Stromal cell of bone marrow (primary cell): ENCODE results near the gene CYP11A1.
A peak's percentile ranks its signal among the peaks of the same experiment; 100 is the strongest.

Source experiments
- DNase-seq: peaks from one replicate; pipeline ENCODE4 v3.0.0-alpha.2; 2012; ENCODE audit warnings: low read depth

The CYP11A1 gene

DNA sequence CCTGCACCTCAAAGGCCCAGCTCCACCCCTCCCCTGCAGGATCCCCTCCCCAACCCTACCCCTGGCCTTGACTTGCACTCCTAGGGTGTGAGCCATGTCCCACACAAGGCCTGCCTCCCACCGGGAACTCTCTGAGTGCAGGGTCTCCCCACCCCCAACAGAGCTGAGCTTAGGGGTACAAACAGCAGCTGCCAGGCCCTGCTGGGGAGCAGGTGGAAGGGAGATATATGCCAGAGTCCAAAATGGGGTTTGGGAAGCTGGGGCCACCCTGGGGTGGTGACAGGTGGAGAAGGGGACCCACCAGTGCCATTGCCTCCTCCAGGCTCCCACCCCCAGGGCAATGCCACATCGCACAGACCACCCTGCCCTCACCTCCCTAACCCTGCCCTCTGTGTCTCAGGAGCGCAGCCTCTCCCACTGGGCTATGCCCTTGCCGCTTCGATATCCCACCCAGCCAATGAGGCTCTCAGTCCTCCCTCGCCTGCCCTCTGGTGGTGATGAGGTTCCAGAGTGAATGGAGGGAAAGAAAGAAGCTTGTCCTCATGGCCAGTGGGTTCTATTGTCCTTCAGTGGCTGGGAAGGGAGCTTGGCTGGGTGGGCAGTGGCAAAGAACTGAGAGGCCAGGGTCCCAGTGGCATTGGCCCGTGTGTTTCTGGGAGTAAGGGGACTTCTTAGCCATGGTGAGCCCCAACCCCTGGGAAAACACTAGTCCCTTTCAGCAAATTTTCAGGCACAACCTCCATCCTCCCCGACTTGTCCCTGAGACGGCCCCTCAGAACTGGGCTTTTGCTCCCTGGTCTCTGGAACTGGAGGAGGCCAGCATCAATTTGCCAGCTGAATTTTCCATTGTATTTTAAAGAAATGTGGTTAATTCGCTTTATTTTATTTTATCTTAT is 46.8 kb downstream of the CYP11A1 start:
- DNase-seq: peak; percentile 32

- DNase-seq: no peak
Measured at GRCh38 chr15:74319596-74320351, 47.7 kb downstream of the CYP11A1 start.

DNA sequence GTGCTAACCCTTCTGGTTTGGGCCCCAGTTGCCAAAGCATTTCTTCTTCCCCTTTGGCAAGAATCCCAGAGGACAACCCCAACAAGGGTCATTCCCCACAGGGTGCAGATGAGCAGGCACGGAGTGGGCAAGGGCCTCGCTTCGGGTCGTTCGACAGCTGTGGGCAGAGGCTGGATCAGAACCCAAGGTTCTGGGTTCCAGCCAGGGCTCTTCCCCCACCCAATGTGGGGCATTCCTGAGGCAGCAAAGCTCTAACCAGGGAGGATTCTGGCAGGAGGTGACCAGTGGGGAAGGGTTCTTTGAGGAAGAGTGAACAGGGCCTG is 48.3 kb downstream of the CYP11A1 start:
- DNase-seq: no peak

GRCh38 chr15:74318376-74319137 is 48.9 kb downstream of the CYP11A1 start:
- no peak for DNase-seq

DNA sequence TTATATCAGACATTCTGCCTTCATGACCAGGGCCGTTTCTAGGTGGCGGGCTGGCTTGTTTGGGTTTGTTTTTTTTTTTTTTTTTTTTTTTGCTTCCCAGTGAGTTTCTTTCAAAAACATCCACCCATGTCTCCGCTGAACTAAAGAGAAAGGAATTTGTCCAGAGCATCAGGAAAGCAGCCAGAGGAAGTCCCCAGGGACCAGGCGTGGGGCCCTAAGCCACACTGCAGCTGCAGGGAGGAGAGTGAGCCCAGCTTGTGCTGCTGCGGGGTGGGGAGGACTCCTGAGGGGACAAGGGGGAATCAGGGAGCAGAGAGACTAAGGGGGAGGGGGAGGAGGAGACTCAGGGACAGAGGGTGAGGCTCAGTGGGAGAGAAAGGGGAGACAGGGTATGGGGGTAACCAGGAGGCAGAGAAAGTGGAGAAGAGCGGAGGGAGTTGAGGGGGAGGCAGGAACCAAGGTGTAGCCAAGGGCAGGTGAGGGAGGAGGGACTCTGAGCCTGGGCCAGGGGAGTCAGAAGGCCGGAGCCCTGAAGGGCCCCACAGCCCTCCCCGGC is 49.5 kb downstream of the CYP11A1 start:
- peak; percentile 87 for DNase-seq

GRCh38 chr15:74316141-74316540 is 51.3 kb downstream of the CYP11A1 start:
- no peak for DNase-seq

GRCh38 chr15:74315626-74316025 is 51.8 kb downstream of the CYP11A1 start:
- DNase-seq: no peak

- DNase-seq: no peak
Measured at GRCh38 chr15:74314795-74315438, 52.5 kb downstream of the CYP11A1 start.

- DNase-seq: no peak
Measured at GRCh38 chr15:74313889-74314288, 53.6 kb downstream of the CYP11A1 start.

DNA sequence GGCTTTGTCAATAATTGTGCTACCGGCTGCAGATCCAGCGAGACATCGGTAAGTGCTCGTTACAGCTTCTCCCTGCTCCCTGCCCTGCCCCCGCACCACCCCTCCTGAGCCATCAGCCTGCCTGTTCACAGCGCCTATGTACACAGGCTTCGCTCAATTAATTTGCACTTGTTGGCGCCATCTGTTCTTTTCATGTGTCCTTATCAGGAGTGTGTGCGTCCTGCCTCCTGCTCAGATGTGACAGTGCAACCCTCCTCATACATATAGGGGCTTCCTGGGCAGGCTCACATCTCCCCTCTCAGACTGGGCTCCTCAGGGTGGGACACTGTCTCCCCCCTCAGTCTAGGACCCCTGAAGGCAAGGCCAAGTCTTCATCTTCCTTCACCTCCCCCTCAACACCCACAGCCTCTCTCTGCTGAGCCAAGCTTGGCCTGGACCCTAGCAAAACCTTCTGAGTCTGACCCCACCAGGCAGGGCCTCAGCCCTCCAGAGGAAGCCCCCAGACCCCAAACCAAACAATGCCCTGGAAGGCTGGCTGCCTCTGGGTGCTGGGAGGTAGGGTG is 54.9 kb downstream of the CYP11A1 start:
- no peak for DNase-seq

DNA sequence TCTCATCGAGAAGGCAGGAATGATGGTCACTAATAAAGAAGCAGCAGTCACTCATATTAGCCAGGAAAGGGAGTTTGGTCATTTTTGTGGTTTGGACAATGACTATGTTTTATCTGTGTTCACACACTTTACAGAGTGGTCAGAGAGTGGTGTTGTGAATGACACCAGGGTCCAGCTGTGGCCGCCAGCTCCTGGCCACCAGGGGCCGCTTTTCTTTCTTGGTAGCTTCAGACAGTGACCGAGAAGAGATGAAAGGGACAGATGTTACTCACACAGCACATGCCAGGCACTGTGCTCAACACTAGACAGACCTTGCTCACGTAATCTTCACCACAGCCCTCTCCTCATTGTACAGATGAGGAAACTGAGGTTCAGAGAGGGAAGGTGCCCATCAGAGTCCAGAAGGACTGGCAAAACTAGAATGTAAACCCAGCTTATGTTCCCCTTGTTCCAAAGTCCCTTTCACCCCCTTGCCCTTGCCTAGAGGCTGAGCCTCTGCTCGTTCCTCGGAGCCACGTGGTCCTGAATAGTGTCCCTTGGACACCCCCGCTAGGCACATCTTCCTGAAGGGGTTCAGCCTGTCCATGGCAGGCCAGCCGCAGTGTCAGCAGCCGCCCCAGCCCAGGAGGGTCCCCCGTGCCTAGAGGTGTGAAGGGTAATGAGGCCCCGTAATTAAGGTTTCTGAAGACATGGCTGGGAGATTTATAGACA is 55.6 kb downstream of the CYP11A1 start:
- DNase-seq: no peak

- DNase-seq: peak; percentile 40
Measured at GRCh38 chr15:74307827-74308811, 59.3 kb downstream of the CYP11A1 start.

DNA sequence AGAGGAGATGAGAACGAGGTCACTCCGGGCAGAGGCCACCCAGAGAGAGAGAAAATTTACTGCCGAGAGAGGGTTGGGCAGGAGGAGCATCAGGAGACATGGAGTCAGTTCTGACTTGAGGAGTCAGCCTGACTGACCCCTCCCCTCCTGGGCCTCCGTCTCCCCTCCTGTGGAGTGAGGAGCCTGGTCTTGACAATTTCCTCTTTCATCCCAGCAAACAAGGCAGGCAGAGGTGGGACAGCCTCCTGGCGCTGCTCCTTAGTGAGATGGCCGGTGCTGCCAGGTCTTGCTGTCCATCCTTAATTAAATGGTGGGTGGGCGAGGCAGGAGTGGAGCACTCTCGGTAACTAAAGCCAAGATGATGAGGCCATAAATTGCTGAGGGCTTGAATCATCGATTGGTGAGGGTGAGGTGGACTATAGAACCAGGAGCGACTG is 60.6 kb downstream of the CYP11A1 start:
- no peak for DNase-seq

DNA sequence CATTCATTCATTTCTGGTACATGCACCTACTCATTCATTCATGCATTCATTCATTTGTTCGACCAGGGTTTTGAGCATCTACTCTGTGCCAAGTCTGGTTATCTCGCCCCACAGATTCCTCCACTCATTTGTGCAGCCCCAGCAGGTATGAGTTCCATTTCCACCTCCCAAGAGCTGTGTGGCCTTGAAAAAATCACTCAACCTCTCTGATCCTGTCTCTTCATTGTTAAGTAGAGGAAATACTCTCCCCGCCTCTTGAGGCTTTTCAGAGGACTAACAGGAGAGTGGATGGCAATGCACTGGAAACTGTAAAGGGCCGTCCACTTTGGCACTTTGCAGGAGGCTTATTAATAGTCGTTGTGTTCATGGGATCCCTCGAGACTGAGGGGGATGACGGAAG is 61.8 kb downstream of the CYP11A1 start:
- DNase-seq: no peak

GRCh38 chr15:74304431-74304830 is 63.0 kb downstream of the CYP11A1 start:
- no peak for DNase-seq

GRCh38 chr15:74303741-74304309 is 63.6 kb downstream of the CYP11A1 start:
- DNase-seq: no peak

- DNase-seq: no peak
Measured at GRCh38 chr15:74302821-74303359, 64.6 kb downstream of the CYP11A1 start.

- DNase-seq: no peak
Measured at GRCh38 chr15:74301583-74302361, 65.7 kb downstream of the CYP11A1 start.
